HG02798 (cell line): ENCODE data around the gene CYP4V2.

Experiments
- ATAC-seq: cut with Tn5 transposase; IDR thresholded peaks from one replicate; pipeline ENCODE4 v1.9.1; 2021; ENCODE audit warnings: mild to moderate bottlenecking; ENCODE audit not compliant: unreplicated experiment, poor library complexity

CYP4V2 gene

DNA sequence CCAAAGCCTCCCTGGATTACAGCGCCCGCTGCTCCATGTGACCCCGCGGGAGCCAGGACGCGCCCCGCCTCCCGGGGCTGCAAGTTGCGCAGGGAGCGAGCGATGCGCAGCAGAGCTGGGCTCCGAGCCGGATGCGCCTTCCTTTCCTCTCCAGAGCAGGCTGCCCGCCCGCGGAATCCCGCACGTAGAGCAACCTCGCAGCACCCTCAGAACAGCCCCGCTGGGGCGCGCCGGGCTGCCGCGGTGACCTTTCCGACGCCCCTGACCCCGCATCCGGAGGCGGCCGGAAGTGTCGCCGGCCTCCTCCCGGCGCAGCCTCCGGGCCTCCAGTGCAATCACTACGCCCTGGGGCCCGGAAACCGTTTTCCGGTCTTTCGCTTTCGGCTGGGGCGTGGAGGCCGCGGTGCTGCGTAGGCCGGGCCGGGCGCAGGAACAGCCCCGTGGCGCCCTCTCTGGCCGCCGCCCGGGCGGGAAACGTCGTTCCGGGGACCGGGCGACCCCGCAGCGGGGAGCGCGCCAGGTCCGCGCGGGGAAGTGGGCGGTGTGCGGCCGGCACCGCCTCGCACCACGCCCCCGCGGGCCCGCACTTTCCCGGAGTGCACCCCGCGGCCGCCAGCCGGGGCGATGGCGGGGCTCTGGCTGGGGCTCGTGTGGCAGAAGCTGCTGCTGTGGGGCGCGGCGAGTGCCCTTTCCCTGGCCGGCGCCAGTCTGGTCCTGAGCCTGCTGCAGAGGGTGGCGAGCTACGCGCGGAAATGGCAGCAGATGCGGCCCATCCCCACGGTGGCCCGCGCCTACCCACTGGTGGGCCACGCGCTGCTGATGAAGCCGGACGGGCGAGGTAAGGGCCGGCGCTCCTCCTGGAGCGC, at the start of gene CYP4V2:
CYP4V2 (plus strand) TSS at position 368 of the 866 bp plus-strand sequence; CDS start at position 625, 257 bp downstream.
- peak; percentile 89 for ATAC-seq

DNA sequence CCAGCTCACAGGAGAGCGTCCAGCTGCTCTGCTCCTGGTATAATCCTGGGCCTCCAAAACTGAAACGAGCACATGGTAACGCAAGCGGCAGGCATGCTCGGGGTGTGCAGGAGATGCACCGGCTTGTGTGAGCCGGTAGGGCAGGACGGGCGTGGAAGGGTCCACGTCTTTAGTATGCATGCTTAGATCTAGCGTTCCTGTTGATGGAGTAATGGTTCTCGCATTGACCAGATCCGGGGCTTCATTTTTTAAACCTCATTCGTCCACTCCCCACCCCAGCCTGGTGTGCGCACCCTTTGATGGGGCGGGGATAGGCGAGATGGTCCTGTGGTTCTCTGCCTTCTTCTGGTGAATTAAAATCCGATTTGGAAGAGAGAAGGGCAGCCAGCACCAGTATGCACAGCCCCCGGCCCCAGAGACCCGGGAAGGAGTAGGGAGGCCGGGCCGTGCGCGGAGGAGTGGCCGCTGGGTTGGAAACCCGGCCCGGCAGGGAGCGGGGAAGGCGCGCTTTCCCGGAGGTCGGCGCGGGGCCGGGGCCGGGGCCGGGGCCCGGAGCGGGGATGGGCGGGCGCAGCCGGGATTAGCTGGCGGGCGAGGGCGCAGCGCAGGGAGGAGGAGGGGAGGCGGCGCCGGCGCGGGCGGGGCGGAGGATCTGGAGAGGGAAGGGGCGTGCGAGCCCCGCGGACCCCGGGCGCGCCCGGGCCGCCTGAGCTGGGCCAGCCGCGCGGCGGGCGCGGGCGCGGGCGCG, 47.0 kb upstream of the CYP4V2 start:
- ATAC-seq = peak; percentile 59

DNA sequence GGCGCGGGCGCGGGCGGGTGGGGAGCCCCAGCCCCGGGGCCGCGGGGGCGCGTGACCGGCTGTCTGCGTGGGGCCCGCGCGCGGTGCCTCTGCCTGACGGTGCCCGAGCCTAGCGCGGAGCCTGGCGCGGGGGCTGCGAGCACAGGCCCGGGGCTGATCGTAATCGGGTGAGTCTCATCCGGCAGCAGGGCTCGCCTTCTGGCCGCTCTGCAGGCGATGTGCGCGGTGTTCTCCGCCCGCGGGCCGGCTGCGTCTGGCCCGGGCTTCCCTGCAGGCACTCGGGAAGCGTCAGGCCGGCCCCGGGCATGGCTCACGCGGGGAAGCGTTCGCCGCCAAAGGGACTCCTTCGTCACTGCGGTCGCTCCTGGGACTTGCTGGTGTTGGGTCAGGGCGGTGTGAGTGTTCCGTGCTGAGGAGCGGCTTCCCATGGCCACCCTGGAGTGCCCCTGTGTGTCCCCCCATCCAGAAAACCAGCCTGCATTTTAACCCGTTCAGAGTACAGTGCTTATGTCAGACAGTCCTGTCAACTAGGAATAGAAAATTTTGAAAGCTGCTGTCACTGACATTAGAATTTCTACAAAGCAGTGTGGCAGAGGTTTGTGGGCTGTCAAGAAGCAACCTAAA, 46.3 kb upstream of the CYP4V2 start:
- ATAC-seq = peak; percentile 51

DNA sequence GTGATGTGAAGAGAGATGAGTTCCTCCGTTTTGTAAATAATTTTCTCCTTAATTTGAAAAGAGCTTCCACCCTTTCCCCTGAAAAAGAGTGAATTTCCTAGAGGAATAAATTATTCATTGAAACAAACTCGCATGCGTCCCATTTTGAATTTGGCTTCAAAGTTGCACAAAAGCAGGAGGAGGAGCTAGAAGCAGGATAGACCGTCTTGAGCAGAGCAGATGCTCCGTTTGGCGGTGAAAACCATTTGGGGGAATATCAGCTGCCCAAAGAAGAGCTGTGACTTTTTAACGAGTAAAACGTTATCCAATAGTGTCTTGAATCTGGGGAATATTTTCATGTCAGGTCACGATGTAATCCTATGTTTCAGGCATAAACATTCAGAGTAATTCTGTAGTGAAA, 44.9 kb upstream of the CYP4V2 start:
- no peak for ATAC-seq

DNA sequence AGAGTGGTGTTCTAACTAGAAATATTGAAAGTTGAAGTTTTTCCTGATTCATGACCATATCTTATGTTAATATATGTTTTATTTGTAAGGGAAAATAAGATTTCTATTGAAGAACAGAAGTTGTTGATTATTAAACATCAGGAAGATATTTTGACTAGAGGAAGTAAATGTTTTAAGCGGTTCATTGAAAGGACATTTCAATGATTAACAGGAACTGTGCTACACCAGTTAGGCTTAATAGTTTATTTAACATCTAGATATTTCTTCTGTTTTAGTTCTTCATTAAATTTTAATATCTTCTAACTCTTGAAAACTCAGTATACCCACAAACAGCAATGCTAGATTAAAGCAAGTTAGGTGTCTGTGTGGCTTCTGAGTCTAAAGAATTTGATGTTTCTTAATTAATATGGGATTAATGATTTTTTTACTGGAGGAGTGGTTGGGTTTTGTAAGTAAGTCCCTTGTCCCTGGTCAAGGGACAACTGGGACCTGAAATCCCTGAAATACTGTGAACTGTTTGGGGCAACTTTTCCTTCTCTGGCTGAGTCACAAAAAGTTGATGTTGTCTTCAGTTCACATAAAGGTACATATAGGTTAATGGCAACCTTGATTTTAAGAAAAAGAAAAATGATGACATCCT, 42.9 kb upstream of the CYP4V2 start:
- ATAC-seq = no peak

DNA sequence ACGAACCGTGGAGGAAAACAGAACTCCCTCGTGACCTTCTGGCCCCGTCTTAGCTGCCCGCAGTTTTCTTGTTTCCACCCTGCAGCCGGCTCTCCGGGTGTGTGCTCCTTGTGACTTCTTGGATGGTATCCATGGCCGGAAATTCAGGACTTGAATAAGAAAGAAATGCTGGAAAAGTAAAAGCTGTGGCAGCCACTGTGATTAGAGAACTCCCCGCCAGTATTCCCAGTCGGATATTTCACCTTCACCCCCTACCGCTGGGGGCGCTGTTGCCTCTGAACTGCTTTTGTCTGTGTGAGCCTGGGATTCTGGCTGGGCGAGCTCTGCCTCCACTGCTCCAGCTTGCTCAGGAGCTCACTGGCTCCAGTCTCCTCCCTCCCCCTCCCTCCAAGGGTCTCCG, 41.5 kb upstream of the CYP4V2 start:
- no peak for ATAC-seq

DNA sequence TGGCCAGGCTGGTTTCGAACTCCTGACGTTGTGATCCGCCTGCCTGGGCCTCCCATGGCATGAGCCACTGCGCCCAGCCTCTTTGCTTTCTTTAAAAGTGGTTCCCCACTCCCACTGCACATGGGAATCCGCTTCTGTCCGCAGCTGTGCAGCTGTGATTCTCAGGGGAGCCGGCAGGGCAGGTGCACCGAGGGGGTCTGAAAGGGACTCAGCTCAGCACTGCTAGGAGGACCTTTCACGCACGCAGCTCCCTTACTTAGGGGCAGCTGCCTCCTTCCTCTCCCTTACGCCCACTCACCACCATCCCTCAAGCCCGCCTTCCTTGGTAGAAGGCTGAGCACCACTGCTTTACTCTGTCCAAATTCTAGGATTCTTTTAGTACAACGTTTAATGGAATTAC, 40.4 kb upstream of the CYP4V2 start:
- peak; percentile 61 for ATAC-seq

DNA sequence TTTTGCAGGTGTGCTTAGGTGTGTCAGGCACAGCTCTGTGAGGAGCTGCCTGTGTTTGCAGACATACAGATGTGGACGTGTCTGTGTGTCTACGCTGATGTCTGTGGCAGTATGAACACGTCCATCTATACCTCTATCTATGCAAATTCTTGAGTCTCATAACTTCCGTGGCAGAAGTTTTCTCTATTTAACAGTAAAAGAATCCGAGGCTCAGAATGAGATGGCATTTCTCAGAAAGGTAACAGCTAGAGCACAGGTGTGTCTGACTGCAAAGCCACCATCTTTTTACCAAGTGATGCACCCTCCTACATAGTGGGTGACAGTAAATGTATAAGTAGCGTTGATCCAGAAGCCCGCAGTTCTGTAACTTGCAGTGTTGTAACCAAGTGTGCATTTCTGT, 39.9 kb upstream of the CYP4V2 start:
- ATAC-seq = peak; percentile 75

DNA sequence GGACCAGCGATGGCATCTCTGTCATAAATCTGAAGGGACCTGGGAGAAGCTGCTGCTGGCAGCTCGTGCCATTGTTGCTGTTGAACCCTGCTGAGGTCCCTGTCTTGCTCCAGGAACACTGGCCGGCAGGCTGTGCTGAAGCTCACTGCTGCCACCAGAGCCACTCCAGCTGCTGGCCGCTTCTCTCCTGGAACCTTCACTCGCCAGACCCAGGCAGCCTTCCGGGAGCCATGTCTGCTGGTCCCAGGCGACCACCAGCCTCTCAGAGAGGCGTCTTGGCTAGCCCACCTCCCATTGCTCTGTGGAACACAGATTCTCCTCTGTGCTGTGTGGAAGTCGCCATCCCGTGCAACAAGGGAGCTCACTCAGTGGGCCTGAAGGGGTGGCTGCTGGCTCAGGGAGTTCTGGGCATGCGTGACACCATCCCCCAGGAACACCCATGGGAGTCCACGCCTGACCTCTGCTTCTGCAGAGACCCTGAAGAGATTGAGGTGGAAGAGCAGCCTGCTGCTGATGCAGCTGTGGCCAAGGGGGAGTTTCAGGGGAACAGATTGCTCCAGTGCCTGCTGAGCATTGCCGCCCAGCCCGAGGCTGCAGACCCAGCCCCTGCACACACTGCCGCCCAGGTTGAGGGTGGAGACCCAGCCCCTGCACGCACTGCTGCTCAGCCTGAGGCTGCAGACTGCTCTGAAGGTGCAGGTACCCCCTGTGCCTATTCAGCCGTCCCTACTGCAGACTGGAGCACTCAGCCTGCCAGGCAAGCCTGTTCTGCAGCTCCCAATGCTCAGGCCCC, 33.1 kb upstream of the CYP4V2 start:
- no peak for ATAC-seq

DNA sequence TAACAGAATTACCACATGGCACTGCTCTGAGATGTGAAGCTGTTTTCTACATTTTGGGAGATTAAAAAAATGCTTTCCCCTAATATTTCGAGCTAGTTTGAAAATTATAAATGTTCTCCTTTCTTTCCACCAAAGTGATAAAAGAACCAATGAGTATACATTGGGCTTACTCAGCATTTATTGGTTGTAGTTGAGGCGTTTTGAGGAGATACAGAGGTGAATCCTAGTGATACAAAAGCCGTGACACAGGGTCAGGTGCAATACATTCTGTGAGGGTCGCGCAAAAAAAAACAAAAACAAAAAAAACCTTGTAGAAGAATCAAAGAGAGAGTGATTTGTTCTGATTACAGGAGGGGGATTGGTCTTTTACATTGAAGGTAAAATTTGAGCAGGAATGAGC, 32.4 kb upstream of the CYP4V2 start:
- no peak for ATAC-seq

DNA sequence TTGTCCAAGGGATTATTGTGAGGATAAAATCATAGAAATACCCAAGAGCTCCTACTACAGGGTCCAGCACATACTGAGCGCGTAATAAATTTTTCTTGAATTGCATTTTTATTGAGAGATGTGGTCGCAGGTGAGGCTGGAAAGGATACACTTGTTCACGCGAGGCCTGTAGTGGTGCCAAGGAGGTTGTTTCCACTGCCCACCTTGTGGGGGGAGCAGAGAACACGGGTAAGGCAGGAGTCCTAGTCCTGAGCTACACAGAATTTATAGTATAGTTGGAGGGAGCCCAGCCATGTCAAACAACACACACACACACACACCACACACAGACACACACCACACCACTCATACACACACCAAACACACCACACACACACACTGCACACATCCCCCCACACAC, 31.8 kb upstream of the CYP4V2 start:
- no peak for ATAC-seq

DNA sequence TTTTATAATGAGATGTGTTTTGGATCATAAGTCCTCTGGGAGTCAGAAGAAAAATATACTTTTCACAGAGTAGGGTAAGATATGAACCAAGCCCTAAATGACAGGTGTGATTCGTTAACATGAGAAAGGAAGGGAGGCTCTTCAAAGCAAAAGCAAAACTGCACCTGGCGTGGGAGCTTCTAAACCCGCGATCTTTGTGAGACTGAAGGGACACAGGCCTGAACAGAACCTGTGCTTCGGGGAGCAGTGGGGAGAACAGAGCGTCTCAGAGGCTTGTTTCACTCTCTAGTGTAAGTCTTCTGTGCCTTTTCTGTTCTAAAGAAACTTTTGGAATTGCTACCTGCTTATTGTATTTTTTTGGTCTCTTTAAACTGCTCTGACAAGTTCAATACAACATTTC, 30.2 kb upstream of the CYP4V2 start:
- peak; percentile 98 for ATAC-seq

DNA sequence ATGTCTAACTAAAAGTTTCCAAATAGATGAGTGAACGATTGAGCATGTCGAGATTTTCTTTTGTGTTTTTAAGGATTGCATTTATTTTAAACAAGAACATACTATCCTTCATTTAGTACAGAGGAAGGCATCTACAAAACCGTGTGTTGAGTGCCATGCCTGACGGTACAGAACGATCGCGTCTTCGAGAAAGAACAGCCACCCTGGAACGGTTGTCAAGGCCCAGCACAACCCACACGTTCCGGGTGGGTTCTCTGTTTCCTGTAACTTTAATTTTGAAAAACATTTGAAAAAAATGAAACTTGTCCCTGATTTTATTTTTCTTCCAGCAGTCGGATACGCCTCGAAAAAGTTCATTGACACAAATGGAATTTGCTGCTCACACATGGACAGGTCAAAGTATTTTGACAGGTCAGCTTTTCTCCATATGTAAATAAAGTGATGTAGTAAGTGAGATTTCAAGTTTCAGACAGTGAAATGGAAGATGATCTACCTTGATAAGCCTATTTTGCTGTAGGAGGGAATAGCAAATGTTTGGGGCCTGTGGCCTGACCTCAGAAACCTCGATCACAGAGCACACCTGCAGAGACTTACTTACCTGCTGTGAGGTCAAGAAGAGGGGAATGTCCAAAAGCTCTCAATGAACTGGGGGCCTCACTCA, 24.4 kb upstream of the CYP4V2 start:
- ATAC-seq = no peak

DNA sequence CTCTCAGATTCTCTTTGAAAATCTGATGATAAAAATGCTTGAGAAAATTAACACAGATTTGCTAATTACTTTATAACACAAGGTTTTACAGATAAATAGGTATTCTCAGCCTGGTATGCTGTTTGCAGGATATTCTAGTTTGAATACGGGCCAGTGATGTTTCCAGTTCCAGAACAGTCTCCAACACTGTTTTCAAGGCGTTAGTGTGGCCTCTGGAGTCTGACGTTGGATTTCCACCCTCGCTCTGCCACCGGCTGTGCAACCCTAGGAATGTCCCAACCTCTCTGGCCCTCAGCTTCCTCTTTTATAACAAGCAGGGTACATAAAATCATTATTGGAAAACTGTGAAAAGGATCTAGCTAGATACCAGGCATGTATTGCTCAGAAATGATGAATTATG, 23.8 kb upstream of the CYP4V2 start:
- ATAC-seq = no peak

DNA sequence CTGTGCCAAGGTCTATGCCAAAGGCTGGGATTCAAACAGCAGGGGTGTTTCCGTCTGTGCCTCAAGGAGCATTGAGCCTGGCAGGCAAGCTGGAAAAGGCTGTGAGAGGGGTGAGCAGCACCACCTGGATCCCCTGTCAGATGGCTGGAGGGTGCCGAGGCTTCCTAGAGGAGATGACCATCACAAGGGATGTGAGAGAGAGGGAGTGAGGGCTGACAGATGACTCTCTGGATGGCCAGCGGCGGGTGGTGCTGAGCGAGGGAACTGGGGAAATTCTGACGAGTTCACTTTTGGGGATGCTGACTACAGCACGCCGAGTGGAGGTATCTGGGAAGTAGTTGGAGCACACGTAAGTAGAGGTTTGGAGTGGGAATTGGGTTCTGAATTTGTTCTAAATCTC, 22.6 kb upstream of the CYP4V2 start:
- no peak for ATAC-seq

DNA sequence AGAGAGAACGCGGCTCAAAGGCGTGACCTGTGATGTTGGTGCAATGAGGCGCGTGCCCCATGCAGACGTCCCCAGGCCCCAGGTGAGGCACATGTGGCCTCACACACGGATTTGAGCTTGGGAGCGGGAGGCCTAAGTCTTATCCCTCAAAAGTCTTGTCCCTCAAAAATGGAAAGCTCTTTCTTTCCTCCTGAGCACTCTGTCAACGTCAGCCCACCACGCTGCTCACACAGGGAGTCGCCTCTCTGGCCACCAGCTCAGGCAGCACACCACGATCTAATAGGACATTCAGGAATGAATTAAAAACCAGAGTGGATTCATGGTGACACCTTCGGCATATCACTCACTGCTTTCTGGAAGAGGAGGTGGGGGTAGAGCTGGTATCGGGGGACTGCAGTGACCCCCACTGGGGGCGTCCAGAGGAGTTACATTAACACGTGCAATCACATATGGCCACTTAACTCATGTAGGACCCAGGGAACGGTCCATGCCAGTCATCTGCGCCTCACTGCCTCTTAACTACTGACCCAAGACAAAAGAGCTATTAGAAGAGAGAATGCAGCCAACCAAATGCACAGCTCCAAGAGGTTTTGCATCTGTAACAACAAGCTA, 21.9 kb upstream of the CYP4V2 start:
- ATAC-seq = no peak

DNA sequence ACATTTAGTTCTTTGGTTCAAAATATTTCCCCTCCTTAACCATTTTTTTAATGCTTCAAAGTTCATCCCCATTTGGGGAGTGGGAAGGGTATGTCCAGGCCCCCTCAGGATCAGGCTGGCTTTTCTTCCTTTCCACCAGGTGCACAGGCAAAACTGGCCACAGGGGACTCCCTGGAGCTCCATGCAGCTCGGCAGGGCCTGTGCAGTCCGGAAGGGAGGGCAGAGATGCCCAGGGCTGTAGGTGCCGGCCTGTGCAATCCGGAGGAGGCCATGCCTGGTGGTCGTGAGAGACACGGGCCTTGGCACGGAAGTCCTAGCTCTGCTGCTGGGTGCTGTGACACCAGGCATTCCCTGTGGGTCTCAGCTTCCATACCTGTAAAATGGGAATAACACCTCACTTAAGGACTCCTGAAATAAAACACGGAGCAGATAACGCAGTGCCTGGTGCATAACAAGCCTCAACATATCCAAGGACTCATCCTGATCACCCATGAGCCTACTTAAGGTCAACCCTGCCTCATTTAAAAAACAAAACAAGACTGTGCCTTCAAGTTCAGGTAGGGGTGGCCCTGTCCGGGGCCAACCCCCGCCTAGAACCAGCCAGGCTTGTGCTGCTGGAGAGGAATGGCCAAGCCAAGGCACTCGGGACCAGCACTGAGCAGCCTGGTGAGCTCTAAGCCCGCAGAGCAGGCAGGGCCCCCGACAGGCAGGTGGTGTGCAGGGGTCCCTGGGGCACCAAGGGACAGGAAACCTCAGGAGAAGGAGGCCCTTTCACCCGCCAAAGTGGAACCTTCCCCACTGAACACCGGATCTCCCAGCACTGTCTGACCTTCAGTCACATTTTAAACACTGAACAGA, 21.2 kb upstream of the CYP4V2 start:
- ATAC-seq = peak; percentile 35

DNA sequence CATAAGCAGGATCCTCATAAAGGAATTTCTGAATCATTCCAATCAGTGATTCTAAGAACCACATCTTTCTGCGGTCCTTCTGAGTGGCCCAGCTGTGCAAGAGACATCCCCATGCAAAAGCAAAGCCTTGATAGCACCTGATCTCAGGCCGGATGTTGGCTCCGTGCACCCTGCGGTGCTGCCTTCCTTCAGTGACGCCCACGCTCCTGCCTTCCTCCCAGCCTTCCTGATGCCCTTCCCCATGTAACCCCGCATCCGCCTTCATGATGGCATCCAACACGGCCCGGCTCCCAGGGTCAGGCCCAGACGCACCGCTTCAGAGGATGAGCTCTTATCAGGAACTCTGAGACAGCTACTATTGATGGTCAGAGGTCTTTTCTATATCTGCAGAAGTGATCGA, 20.4 kb upstream of the CYP4V2 start:
- ATAC-seq = no peak
